ENCODE data around the gene MMP20.

The MMP20 gene

GRCh38 chr11:102592634-102593581 lies 32.2 kb downstream of the MMP20 start:
- peak; percentile 12 for DNase-seq (ENCODE audit: low read depth)

DNA sequence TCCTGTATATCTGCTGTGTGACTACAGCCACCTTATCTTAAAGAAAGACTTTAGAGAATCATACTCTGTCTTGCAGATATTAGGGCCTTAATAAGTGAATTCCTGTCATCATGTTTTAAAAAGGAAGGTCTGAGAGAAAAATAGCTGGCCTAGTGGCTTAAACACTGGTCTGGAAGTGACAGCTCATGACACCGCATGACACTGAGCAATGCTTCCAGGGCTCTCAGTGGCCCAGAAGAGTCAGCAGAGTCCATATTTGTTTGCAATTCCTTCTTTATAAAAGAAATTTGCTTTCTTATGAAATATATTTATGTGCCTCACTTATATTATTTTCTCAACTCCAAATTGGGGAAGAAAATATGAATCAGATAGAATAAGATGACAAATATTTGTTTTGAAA lies 33.0 kb downstream of the MMP20 start:
- DNase-seq (ENCODE audit: low read depth): no peak

DNA sequence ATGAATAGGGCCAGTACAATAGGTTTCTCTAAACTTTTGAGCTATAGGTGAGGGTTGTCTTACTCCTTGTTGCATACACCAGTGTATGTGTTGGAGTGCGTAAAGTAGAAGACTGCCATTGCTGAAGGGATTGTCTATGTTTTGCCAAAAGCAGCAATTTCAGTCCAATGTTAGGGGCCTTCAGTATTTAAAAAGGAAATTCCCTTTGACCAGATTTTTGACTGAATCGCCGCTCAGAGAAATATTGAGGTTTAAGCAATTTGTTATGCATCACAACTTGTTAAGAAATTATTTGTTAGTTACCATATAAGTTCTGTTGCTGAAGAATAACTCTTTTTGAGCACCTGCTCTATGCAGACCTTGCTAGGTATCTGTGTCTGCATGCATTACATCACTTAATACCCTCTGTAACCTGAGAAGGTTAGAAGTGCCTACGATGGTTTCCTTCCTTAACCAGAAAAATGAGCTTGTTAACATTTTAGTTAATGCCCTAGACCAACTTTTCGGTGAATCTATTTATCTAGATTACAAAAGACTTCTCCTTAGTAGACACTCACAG lies 33.9 kb downstream of the MMP20 start:
- no peak for DNase-seq (ENCODE audit: low read depth)

DNA sequence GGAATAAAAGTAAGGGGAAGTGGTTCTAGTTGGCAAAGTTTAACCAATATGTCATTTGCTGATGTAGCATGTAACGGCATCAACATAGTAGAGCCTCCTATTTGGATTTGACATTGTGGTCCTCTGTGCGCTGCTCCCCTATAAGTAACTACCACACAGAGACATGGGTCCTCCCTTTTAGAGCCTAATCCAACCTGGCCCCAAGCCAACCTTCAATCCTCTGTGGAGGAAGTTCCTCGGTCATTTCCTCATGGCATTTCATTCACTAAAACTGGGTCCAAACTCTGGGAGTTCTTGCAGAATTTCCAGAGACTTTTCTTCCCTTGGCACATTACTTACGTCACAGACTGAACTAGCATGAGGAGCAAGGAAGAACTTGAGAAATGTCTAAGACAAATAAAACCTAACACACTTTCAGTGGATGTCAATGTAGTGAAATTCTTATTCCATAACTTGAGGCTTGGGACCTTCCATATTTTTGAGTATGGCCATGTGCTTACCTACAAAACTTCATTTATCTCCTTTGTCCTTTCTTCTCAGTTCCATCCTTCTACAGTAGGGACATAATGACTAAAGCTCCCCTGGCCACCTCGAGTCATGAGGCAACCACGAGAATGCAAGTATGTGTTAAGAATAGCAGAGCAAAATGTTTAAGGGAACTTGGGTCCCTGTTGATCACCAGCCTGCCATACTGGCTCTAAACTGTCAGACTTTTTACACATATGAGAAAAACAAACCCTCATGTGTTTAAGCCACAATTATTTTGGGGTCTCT lies 34.7 kb downstream of the MMP20 start:
- no peak for DNase-seq (ENCODE audit: low read depth)

- DNase-seq (ENCODE audit: low read depth): no peak
Observed at GRCh38 chr11:102589047-102589459, 36.1 kb downstream of the MMP20 start.

GRCh38 chr11:102587722-102588121 lies 37.4 kb downstream of the MMP20 start:
- DNase-seq (ENCODE audit: low read depth): no peak

- no peak for DNase-seq (ENCODE audit: low read depth)
Observed at GRCh38 chr11:102583141-102583873, 41.8 kb downstream of the MMP20 start.

- no peak for DNase-seq (ENCODE audit: low read depth)
Observed at GRCh38 chr11:102582140-102582539, 43.0 kb downstream of the MMP20 start.

DNA sequence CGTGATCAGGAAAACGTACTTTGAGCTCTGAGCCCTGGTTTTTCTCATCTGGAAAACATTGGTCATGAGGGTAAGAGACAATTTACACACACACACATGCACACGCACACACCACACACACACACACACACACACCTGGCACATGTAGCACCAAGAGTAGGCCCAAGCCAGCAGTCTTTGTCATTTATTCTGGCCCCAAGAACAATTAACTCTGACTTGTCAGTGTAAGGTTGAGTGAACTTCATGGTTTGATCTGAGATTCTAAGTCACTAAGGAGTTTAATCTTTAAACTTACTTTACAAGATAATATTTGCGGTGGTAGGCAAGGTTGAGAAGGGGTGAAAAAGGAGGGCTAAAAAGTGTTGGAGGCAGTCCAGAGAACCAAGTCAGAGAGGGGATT lies 44.1 kb downstream of the MMP20 start:
- no peak for DNase-seq (ENCODE audit: low read depth)

DNA sequence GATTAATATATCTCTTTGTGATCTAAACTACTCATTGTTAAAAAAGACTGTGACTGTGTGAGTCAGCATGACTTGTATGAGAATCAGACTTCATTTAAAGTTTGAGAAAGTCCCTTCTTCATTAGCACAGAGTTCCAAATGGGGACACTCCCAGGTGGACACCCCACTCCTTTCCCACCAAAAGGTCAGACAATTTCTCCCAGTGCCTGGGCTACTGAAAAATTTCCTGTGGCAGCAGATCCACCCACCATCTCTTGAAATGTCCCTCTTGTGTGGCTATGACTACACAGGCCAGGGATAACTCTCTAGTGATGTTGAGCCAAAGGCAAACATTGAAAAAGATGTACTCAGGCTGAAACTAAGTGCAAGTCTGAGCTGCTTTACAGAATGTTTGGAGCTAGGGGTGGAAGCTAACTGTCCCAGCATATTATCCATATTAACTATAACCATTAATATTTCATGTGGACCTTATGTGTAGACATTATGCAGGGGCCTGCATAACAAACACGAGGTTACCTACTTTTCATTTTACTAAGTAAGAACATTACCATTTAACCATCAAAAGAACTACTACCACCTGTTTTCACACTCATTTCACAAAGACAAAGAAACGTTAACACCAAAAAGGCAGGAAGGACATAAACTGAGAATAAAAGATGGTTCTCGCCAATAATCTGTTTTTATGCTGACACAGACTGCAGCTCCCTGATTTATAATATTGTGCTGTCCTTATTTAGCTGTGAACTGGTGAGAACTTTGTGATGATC lies 44.8 kb downstream of the MMP20 start:
- no peak for DNase-seq (ENCODE audit: low read depth)

GRCh38 chr11:102577723-102578122 lies 47.4 kb downstream of the MMP20 start:
- DNase-seq (ENCODE audit: low read depth): no peak

DNA sequence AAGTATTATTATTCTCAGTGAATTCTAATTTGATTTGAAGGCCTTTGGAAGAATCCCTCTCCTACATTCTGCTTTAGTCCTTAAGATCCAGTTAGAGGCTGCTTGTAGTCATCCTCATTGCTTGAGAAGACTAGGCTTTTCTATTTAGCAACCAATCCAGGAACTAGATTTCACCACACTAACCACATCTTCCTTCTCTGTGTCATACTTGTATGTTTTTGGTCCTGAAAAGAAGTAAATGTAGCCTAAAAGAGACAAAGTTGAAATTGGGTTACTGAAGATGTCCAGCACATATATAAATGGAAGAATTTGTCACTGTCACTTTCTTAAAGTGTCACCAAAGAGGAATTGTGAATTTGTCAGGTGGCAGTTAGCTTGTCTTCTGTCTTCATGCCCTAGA lies 48.0 kb downstream of the MMP20 start:
- peak; percentile 20 for DNase-seq (ENCODE audit: low read depth)

GRCh38 chr11:102576350-102576749 lies 48.8 kb downstream of the MMP20 start:
- DNase-seq (ENCODE audit: low read depth): no peak

DNA sequence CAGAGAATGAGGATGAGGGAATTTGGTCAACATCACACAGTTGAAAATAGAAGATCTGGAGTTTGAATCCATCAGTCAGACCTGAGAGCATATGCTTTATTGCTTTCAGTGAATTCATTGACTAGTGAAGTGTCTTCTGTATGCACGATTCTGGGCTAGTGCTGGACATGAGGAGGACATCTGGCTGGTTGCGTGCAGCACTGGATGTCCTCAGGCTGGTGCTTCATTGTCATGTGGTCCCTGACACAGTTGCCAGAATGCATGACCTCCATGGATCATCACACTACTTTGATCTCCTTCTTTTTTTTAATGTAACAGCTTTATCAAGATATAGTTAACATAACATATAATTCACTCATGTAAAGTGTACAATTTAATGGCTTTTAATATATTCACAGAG lies 50.1 kb downstream of the MMP20 start:
- no peak for DNase-seq (ENCODE audit: low read depth)

GRCh38 chr11:102573851-102574250 lies 51.3 kb downstream of the MMP20 start:
- DNase-seq (ENCODE audit: low read depth): no peak

DNA sequence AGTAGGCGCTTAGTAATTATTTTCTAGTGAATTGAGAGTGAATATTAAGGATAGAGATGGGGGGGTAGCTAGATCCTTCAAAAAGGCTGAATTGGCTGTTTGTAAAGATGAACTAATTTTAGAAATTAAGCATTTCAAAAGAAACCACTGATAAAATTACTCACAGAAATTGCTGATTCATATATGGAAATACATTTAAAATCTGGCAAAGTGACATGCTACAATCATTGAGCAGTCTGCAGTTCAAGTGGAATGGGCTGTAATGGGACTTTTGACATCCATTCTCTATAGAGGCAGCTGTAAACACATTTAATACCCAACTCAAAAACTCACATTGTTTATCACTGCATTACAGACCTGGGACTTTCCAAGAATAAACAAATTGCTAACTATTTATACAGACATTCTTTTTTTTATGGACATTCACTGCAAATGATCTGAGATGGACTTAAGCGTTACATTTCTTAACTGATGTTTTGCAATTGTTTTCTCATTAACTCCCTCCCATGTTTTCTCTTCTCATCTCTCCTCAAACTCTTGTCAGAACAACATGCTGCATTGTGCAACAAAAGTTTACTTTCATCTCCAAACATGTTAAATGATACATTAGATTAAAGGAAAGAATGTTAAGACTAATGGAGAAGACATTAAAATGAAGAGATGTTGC lies 52.4 kb downstream of the MMP20 start:
- DNase-seq (ENCODE audit: low read depth): peak; percentile 37

GRCh38 chr11:102568851-102569250 lies 56.3 kb downstream of the MMP20 start:
- DNase-seq (ENCODE audit: low read depth): no peak

- DNase-seq (ENCODE audit: low read depth): no peak
Observed at GRCh38 chr11:102566112-102566511, 59.0 kb downstream of the MMP20 start.

- DNase-seq (ENCODE audit: low read depth): peak; percentile 15
Observed at GRCh38 chr11:102564110-102564509, 61.0 kb downstream of the MMP20 start.

DNA sequence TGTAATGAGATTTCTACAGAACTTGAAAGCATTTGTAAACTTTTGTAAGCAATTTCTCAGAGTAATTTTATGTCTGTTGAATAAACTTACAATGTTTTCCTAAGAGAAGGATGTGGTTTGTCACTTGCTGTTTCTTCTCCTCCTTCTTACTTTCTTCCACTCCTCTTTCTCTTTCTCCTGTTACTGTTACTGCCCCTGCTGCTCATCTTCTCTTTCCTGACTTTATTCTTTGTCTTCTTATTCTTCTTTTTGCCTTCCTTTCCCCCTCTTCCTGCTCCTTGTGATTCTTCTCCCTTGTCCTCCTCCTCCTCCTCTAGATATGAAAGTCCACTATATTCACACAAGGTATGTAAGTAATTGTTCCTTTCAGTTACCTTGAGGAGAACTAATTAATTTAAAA lies 63.5 kb downstream of the MMP20 start:
- DNase-seq (ENCODE audit: low read depth): no peak

DNA sequence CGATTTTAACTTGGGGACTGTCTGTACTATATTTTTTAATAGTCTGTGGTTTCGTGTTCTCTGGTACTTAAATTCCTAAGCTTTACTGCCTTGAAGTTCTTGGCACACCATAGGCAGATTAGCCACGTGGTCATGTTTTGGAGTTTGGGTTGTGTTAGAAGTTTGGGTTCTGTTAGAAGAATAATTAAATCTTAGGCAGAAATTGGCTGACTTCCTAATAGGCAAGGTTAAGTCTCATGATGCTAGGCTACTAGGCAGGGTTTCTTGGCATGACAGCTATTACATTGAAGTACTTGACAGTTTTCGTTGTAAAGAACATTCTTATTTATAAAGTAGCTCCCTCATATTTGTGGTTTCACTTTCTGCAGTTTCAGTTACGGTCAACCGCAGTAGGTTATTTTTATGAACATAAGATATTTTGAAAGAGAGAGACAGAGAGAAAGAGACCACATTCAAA lies 64.5 kb downstream of the MMP20 start:
- peak; percentile 84 for DNase-seq (ENCODE audit: low read depth)
